Ascending aorta (tissue), 2 donors: ENCODE measurements around the gene CHRNA9. TPM values are rescaled to one million over a fixed set of nuclear protein-coding genes. Genes with fewer than 3 reads are reported as not detected.

ENCODE experiments used
- DNase-seq, 2 donors: peaks; one replicate each; pipeline ENCODE4 v3.0.0-alpha.2; 2019; ENCODE audit warnings: low spot score in 2 of 2
- H3K27ac ChIP-seq, 2 donors: fragments of 200-600 bp; sonication (generic); one replicate each; pipeline ENCODE4 v1.5.1; 2016 to 2017; ENCODE audit warnings: mild to moderate bottlenecking in 1 of 2
- H3K27me3 ChIP-seq: fragments of 200-600 bp; sonication (generic); one replicate; pipeline ENCODE4 v1.5.1; 2017
- H3K36me3 ChIP-seq, 2 donors: fragments of 200-600 bp; sonication (generic); one replicate each; pipeline ENCODE4 v1.5.1; 2016
- H3K4me1 ChIP-seq, 2 donors: fragments of 200-600 bp; sonication (generic); one replicate each; pipeline ENCODE4 v1.5.1; 2016 to 2017; ENCODE audit warnings: mild to moderate bottlenecking in 1 of 2
- H3K4me3 ChIP-seq, 2 donors: fragments of 200-600 bp; sonication (generic); one replicate each; pipeline ENCODE4 v1.5.1; 2016 to 2017; ENCODE audit warnings: mild to moderate bottlenecking in 1 of 2
- H3K9me3 ChIP-seq, 2 donors: fragments of 200-600 bp; sonication (generic); one replicate each; pipeline ENCODE4 v1.5.1; 2016
- CTCF ChIP-seq, 3 experiments: fragments of 200-600 bp in 2 of 3; fragments of 450-650 bp in 1 of 3; sonication (generic) in 2 of 3; IDR thresholded peaks; one replicate each; pipeline ENCODE4 v1.5.1; 2016 to 2019; ENCODE audit warnings: antibody characterized with exemption in 3 of 3, mild to moderate bottlenecking in 1 of 3, moderate library complexity in 1 of 3
- intact Hi-C: fragments of 100-400 bp; cut with DNase I; formaldehyde crosslinking; loops from one replicate; pipeline ENCODE4 v1.15.1; 2023
- total RNA-seq: library from RNA; depleted of rRNA; stranded (reverse); fragments of >200 nt; gene quantifications from one replicate; pipeline ENCODE4 v1.1.0, GENCODE V29; 2016

Gene CHRNA9
- total RNA-seq, 1 donor from 2014 or later = not detected

- Histone ChIP-seq H3K9me3 (no peaks in the 10 kb centered on the region), H3K27me3 (no peaks in the 10 kb centered on the region), H3K36me3 (no peaks in the 10 kb centered on the region), H3K4me3 (no peak overlapping the region), H3K27ac (no peak overlapping the region), H3K4me1 (no peaks in the 10 kb centered on the region)
- no peak for DNase-seq
- no peak for TF ChIP-seq CTCF (IDR thresholded peaks at IDR 0.05)
- intact Hi-C loops = no loop called here
These were observed 14.5 kb downstream of the CHRNA9 start for GRCh38 chr4:40349561-40350198.

- no peak overlapping the region for H3K4me3 ChIP-seq
- no peaks in the 10 kb centered on the region for H3K9me3 ChIP-seq
- no peak overlapping the region for H3K27ac ChIP-seq
- DNase-seq = no peak
- no peaks in the 10 kb centered on the region for H3K36me3 ChIP-seq
- H3K27me3 ChIP-seq = no peaks in the 10 kb centered on the region
- intact Hi-C loops = no loop called here
- H3K4me1 ChIP-seq = no peaks in the 10 kb centered on the region
- no peak for TF ChIP-seq CTCF (IDR thresholded peaks at IDR 0.05)
These were observed 15.6 kb downstream of the CHRNA9 start for GRCh38 chr4:40350627-40351227.

- intact Hi-C loops = no loop called here
- no peaks in the 10 kb centered on the region for H3K36me3 ChIP-seq
- H3K4me1 ChIP-seq = no peaks in the 10 kb centered on the region
- H3K9me3 ChIP-seq = no peaks in the 10 kb centered on the region
- H3K4me3 ChIP-seq = no peak overlapping the region
- no peak for TF ChIP-seq CTCF (IDR thresholded peaks at IDR 0.05)
- no peaks in the 10 kb centered on the region for H3K27me3 ChIP-seq
- H3K27ac ChIP-seq = no peak overlapping the region
- no peak for DNase-seq
These were observed 19.0 kb downstream of the CHRNA9 start for GRCh38 chr4:40354158-40354557.

GRCh38 chr4:40355131-40355530 is 20.0 kb downstream of the CHRNA9 start:
- no peak overlapping the region for H3K4me3 ChIP-seq
- DNase-seq = no peak
- H3K36me3 ChIP-seq = no peaks in the 10 kb centered on the region
- intact Hi-C loops = no loop called here
- no peaks in the 10 kb centered on the region for H3K4me1 ChIP-seq
- TF ChIP-seq CTCF (IDR thresholded peaks at IDR 0.05) = no peak
- no peak overlapping the region for H3K27ac ChIP-seq
- H3K9me3 ChIP-seq = no peaks in the 10 kb centered on the region
- no peaks in the 10 kb centered on the region for H3K27me3 ChIP-seq

GRCh38 chr4:40357738-40358137 is 22.6 kb downstream of the CHRNA9 start:
- intact Hi-C loops = no loop called here
- no peak for DNase-seq
- Histone ChIP-seq H3K4me1 (no peaks in the 10 kb centered on the region), H3K9me3 (peaks cover 0 to 8% of the 10 kb centered on the region in 2 donors), H3K36me3 (no peaks in the 10 kb centered on the region), H3K27ac (no peak overlapping the region), H3K4me3 (no peak overlapping the region), H3K27me3 (no peaks in the 10 kb centered on the region)
- no peak for TF ChIP-seq CTCF (IDR thresholded peaks at IDR 0.05)
